ENCODE measurements around the gene POP7. TPM values are rescaled to one million over a fixed set of nuclear protein-coding genes. Genes with fewer than 3 reads are reported as not detected.

Gene POP7
- total RNA-seq, 1 experiment from 2014 or later: 151 TPM

GRCh38 chr7:100675581-100676350 is 30.2 kb upstream of the POP7 start:
- intact Hi-C loops (cut with micrococcal nuclease): no loop called here
- 0 out of 2 replicates have a peak overlapping the region, but pooled peaks have one; percentile 50 for H2AFZ ChIP-seq (ENCODE audit: low read length)

GRCh38 chr7:100676501-100677306 is 29.2 kb upstream of the POP7 start:
- no peaks in the 10 kb centered on the region for H3K9me2 ChIP-seq (replicated peaks; ENCODE audit: low read length)
- H3K36me3 ChIP-seq (ENCODE audit: low read depth, low read length): peaks cover 12% of the 10 kb centered on the region; the same call in 1 of the 2 replicates
- H3K27me3 ChIP-seq (ENCODE audit: low read length): no peaks in the 10 kb centered on the region
- H2AFZ ChIP-seq (ENCODE audit: low read length): no peak overlapping the region
- CTCF ChIA-PET: interaction anchor here (0.5 kb wide), 1 partner anchor 117 kb away, joined by 5 read pairs; no protein-coding TSS in a partner anchor
- H4K20me1 ChIP-seq (ENCODE audit: low read length): no peaks in the 10 kb centered on the region
- H3F3A ChIP-seq (ENCODE audit: low read length, unreplicated experiment): no peaks in the 10 kb centered on the region
- H3K4me1 ChIP-seq (ENCODE audit: insufficient read depth, low read length): no peaks in the 10 kb centered on the region
- H3K27ac ChIP-seq (ENCODE audit: low read length): no peak overlapping the region
- H3K9ac ChIP-seq (ENCODE audit: low read length): no peak overlapping the region
- POLR2A ChIA-PET (ENCODE audit: unreplicated experiment): interaction anchor here (0.6 to 0.7 kb wide), 3 partner anchors 12 to 211 kb away, joined by 4 to 13 read pairs (median 12); partner anchors contain the start of genes FBXO24 and LRCH4
- ATAC-seq (no peak), DNase-seq (no peak)
- H3K79me2 ChIP-seq (ENCODE audit: low read length): peaks cover 24% of the 10 kb centered on the region
- H3K4me2 ChIP-seq (ENCODE audit: low read length): peak overlapping the region; percentile 98
- intact Hi-C loops (cut with micrococcal nuclease): no loop called here
- no peaks in the 10 kb centered on the region for H3K9me3 ChIP-seq (ENCODE audit: low read length)
- BruUV-seq (replicated peaks): no TSS peak
- no peak for TF ChIP-seq CTCF (conservative IDR thresholded peaks at IDR 0.05; ENCODE audit: low read depth, low read length)
- TF ChIP-seq EZH2phosphoT487 (IDR thresholded peaks at IDR 0.05; ENCODE audit: borderline replicate concordance, low read length): no peak
- TF ChIP-seq EZH2 (IDR thresholded peaks at IDR 0.05; ENCODE audit: low read length, unreplicated experiment): no peak
- peak overlapping the region; percentile 100; the same call in 1 of the 2 replicates for H3K4me3 ChIP-seq (ENCODE audit: low read length)

More at GRCh38 chr7:100675581-100676350, 30.2 kb upstream of the POP7 start:
- no peak overlapping the region for H3K27ac ChIP-seq (ENCODE audit: low read length)
- peaks cover 24% of the 10 kb centered on the region for H3K79me2 ChIP-seq (ENCODE audit: low read length)
- peak overlapping the region; percentile 31; the same call in 1 of the 2 replicates for H3K9ac ChIP-seq (ENCODE audit: low read length)
- no peaks in the 10 kb centered on the region for H3F3A ChIP-seq (ENCODE audit: low read length, unreplicated experiment)
- ATAC-seq (peak; percentile 21), DNase-seq (peak; percentile 49)
- peaks cover 8% of the 10 kb centered on the region; the same call in 1 of the 2 replicates for H3K36me3 ChIP-seq (ENCODE audit: low read depth, low read length)
- ChIA-PET POLR2A (ENCODE audit: unreplicated experiment) (interaction anchor here (0.7 kb wide), 3 partner anchors 22 to 210 kb away, joined by 3 to 12 read pairs (median 4); partner anchors contain the start of genes FBXO24 and LRCH4), CTCF (interaction anchor here (0.5 kb wide), 1 partner anchor 116 kb away, joined by 5 read pairs; no protein-coding TSS in a partner anchor)
- H3K4me1 ChIP-seq (ENCODE audit: insufficient read depth, low read length): no peaks in the 10 kb centered on the region
- no peaks in the 10 kb centered on the region for H3K9me2 ChIP-seq (replicated peaks; ENCODE audit: low read length)
- peak overlapping the region; percentile 100 for H3K4me3 ChIP-seq (ENCODE audit: low read length)
- BruUV-seq (replicated peaks): no TSS peak
- TF ChIP-seq EZH2 (IDR thresholded peaks at IDR 0.05; ENCODE audit: low read length, unreplicated experiment) (no peak), CTCF (conservative IDR thresholded peaks at IDR 0.05; ENCODE audit: low read depth, low read length) (no peak), EZH2phosphoT487 (IDR thresholded peaks at IDR 0.05; ENCODE audit: borderline replicate concordance, low read length) (no peak)
- peak overlapping the region; percentile 98 for H3K4me2 ChIP-seq (ENCODE audit: low read length)
- no peaks in the 10 kb centered on the region for H3K9me3 ChIP-seq (ENCODE audit: low read length)
- no peaks in the 10 kb centered on the region for H4K20me1 ChIP-seq (ENCODE audit: low read length)
- no peaks in the 10 kb centered on the region for H3K27me3 ChIP-seq (ENCODE audit: low read length)
